Hematopoietic multipotent progenitor cell treated with erythropoietin and hydrocortisone succinate and interleukin-3 and kit ligand, for 8 days (in vitro differentiated cells): ENCODE results near the gene POLD1.
"Not testable (repeated sequence)": the region's sequence is repeated elsewhere in the genome, so short reads cannot be mapped to it uniquely, and the experiment has no call there.

Experiments
- DNase-seq: peaks from one replicate; pipeline ENCODE4 v3.0.0-alpha.2; 2015

POLD1 gene

DNA sequence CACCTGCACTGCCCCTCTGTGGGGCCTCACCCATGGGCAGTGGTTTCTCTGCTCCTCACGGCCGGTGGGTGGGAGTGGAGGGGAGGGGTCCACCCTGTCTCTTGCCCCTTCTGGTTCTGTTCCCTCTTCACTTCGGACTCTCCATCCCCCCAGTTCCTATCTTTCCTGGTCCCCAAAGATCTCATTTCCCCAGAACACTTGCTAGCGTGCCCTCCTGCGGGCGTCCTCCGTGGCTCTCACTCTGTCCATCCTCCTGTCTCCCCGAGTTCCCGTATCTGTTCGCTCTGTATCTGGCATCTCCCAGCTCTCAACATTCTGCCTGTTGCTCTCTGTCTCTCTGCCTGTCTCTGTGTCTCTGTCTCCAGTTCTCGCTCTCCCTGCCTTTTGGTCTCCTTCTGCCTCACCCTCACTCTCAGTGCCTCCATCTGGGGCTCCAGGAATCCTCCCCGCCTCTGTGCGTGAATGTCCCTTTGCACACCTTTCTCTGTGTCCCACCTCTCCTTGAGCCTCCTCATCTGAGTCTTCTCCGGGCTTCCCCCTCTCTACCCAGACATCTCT lies 35.0 kb downstream of the POLD1 start:
- no peak for DNase-seq

DNA sequence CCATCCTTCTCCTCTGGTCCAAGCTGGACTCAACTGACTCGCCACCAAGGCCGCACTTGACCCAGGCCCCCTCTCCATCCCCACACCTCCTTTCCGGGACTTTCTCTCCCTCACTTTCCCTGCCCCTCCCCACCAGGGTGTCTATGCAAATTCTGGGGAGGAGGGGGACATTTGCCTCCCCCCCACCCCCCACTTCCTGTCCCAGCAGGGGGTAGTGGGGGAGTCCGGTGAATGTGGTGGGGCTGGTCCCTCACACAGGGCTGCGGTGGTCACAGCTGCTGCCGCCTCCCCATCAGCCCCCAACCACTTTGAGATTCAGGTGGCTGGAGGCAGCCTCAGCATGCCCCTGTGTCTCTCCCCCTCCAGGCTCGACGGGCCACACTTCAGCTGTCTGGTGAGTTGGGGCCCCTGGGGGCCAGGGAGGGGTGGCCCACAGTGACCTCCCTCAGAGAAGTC lies 35.5 kb downstream of the POLD1 start:
- no peak for DNase-seq

DNA sequence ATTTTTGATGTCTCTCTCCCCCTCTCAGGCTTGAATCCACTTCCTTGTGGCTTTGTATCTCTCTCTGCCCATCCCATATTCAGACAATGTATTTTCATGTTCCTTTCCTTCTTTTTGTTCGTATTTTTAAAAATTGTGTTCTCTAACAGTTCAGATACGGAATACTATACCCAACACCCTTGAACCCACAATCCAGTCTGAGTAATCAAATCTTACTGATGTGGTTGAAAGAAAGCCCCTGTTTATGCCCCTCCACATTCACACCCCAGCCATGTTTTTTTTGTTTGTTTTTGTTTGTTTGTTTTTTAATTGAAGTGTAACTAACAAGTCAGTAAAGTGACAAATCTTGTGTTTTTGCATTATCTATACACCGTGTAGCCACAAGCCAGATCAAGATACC lies 36.0 kb downstream of the POLD1 start:
- no peak for DNase-seq

DNA sequence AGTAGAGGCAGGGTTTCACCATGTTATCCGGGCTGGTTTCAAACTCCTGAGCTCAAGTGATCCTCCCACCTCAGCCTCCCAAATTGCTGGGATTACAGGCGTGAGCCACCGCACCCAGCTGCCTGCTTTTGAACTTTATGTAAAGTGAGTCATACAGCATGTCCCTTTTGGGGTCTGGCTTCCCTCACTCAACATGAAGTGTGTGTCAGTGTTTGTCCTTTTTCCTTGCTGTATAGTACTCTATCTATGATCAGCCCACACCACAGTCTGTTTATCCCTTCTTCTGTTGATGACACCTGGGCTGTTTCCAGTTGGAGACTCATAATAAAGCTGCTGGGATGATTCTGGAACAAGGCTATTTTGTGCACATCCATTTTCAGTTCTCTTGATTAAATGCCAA lies 36.7 kb downstream of the POLD1 start:
- DNase-seq: no peak

DNA sequence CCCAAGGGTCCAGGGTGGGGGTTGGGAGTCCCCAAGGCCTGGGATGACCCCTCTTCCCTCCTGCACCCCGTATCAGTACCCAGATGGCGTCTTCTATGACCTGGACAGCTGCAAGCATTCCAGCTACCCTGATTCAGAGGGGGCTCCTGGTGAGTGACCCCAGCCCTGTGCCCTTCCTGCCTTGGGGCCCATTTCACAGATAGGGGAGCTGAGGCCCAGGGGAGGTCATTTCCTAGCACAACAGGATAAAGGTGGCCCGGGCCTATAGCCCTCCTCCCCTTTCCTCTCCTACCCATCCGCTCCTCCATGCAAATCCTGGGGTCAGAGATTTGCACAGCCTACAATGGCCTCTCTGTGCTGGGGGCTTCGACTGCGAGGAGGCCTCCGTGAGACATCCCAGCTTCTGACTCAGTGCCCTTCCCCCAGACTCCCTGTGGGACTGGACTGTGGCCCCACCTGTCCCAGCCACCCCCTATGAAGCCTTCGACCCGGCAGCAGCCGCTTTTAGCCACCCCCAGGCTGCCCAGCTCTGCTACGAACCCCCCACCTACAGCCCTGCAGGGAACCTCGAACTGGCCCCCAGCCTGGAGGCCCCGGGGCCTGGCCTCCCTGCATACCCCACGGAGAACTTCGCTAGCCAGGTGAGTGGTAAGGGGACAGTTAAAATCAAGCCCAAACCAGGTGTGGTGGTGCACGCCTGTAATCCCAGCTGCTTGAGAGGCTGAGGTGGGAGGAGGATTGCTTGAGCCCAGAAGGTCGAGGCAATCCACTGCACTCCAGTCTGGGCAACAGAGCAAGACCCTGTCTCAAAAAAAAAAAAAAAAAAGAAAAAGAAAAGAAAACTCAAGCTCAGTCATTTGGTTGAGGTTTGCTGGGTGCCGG lies 38.5 kb downstream of the POLD1 start:
- DNase-seq: no peak

DNA sequence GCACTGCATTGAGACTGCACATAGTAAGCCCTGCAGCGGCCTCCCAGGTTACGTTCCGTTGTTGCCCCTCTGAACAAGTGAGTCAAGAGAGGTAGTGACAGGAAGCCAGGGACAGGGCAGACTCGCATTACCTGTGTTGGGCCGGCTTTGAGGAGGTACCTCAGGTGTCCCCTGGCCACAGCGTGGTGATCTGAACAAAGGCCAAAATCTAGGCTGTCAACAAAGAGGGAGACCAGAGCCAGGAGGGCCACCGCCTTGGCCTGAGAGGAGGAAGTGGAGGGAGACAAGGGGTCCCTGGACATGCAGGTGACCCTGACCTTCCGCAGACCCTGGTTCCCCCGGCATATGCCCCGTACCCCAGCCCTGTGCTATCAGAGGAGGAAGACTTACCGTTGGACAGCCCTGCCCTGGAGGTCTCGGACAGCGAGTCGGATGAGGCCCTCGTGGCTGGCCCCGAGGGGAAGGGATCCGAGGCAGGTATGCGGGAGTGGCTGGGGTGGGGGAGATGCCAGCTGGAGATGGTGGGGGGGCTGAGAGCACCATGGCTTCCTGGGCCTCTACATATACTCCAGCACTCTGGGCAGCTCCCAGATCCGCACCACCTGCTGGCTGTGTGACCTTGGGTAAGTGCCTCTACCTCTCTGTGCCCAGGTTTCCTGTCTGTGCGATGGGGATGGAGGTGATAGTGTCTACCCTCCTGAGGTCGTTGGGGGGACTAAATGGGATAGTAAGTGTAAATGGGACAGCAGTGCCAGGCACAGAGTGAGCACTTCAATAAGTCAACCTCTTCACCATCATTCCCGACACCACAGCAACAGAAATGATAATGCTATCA lies 39.3 kb downstream of the POLD1 start:
- no peak for DNase-seq

DNA sequence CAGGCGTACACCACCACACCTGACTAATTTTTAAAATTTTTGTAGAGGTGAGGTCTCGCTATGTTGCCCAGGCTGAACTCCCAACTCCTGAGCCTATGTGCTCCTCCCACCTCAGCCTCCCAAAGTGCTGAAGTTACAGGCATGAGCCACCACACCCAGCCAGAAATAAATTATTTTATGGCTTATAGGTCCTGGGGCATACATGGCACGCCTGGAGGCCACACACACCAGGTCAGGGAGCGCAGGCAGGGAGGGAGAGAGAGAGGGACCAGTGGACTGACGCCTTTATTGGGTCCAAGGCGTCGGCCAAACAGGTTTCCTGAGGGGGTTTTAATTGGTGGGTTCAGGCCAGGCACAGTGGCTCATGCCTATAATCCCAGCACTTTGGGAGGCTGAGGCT lies 41.4 kb downstream of the POLD1 start:
- no peak for DNase-seq

DNA sequence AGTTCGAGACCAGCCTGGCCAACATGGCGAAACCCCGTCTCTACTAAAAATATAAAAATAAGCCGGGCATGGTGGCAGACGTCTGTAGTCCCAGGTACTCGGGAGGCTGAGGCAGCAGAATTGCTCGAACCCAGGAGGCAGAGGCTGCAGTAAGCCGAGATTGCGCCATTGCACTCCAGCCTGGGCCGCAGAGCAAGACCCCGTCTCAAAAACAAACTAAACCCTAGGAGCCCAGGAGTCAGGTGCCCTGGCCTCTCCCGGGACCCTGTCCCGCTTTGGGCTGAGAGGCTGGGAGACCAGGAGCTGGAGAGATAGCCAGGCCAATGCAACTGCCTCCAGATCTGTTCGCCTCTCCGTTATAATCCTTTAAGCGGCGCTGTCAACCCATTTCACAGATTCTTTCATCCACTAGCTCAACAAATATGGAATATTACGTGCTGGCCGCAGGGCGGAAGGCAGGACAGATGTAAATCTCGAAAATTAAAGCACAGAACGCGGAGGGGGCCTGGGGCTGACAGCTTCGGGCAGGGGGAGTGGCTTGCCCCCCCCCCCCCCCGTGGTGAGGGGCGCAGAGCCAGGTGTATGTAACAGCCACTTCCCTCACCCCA lies 43.3 kb downstream of the POLD1 start:
- DNase-seq: no peak

DNA sequence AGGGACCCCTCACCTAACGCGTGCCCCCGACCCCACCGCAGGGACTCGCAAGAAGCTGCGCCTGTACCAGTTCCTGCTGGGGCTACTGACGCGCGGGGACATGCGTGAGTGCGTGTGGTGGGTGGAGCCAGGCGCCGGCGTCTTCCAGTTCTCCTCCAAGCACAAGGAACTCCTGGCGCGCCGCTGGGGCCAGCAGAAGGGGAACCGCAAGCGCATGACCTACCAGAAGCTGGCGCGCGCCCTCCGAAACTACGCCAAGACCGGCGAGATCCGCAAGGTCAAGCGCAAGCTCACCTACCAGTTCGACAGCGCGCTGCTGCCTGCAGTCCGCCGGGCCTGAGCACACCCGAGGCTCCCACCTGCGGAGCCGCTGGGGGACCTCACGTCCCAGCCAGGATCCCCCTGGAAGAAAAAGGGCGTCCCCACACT lies 43.9 kb downstream of the POLD1 start:
- peak; percentile 65 for DNase-seq

DNA sequence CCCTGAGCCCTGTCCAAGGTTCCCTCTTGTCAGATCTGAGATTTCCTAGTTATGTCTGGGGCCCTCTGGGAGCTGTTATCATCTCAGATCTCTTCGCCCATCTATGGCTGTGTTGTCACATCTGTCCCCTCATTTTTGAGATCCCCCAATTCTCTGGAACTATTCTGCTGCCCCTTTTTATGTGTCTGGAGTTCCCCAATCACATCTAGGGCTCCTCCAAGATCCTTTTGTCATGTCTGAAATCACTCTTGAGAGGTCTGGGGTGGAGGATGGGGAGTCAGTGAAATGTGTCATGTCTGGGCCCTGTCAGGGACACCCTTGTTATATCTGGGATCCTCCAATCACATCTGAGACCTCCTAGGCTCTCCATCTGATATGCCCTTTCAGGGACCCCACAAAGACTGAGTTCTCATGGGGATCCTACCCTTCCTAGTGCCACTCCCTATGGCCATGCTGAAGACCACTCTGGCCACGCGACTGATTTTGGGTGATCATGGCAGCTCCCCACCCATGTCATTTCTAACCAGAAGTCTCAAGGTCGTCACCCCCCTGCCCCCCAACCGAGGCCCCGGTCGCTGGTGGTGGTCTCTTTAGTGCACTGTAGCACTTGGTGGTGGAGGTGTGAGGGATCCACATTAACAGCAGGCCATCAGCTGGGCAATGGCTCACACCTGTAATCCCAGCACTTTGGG lies 44.8 kb downstream of the POLD1 start:
- no peak for DNase-seq

DNA sequence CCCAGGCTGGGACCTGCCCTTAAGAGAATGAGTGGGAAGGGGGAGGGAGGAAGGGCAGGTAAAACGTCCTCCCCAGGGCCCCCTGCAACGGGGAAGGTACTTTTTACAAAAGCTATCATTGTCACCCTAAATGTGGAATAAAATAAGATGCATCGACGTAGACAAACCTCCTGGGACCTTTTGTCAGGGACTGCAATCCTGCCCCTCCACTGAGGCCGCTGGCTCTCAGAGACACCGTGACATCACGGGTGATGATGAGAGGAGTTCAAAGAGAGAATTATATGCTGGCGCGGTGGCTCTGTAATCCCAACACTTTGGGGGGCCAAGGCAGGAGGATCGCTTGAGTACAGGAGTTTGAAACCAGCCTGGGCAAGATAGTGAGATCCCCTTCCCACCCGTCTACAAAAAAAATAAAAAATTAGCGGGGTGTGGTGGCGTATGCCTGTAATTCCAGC lies 46.8 kb downstream of the POLD1 start:
- no peak for DNase-seq

DNA sequence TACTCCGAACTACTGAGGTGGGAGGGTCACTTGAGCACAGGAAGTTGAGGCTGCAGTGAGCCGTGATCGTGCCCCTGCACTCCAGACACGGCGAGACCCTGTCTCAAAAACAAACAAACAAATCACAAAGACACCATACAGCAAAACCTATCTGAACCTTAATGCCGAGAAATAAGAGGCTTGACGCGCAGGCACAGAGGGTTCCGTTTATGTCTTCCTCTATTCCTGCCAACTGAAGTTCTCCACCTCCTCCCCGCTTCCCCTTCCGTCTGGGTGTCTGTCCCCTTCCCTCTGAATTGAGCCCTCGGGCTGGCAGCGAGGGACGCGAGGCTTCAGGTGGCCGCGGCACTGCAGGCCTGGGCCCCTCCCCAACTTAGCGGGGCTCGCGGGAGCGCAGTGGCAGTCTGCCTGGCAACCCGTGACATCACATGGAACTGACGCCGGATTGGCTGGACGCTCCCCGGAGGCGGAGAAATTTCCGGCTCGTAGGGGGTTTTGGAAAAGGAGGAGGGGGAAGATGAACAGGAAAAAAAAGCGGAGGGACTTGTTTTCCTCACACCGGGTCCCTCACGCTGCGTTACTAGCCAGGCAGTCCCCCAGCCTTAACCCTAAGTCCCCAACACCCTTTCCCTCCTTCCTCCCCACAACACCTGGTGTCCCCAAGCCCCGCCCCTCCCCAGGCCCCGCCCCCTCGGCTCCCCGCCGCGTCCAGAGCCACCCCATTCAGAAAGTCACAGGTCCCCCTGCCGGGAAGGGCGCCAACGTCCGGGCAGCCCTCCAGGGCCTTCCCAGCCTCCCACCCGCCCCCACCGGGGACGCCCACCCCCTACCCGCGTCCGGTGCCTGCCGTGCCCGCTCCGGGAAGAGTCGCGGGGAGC lies 47.4 kb downstream of the POLD1 start:
- peak; percentile 74 for DNase-seq

DNA sequence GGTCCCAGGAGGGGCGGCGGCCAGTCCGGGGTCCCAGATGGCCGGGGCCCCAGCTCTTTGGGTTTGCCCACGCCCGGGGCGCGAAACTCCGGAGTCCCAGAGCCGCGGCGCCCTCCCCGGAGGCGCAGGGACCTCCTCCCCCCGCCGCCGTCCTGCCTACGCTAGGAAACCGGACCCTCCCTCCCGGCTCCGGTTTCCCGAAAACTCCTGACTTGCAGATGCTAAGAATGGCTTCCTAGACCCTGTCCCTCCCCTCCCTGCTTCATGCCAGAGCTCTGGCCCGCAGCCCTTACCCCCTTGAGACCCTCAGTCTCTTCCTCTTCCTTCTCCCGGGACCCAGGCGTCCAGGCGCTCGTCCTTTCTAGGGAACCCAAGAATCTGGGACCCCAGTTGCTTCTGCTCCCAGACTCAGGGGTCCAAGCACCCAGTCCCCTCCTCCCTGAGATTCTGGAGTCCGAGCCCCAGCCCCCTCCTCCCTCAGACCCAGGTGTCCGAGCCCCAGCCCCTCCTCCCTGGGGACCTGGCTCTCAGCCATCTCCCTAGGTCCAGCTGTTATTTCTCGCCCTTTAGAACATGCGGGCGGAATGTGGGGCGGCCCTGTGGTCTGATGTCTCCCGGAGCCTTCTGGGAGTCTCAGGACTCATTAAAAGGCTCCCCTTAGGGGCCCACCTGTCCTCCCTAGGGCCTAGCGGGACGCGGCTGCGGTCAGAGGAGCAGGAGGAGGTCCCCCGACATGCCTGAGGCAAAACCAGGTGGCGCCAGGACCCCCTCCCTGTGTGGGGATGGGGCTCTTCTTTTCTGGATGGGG lies 48.3 kb downstream of the POLD1 start, which contains the start of gene MYBPC2:
Gene MYBPC2, plus strand, starts transcription at position 672 of the 808 bp plus-strand sequence. Its CDS starts 62 bp downstream, at position 734.
- no peak for DNase-seq

DNA sequence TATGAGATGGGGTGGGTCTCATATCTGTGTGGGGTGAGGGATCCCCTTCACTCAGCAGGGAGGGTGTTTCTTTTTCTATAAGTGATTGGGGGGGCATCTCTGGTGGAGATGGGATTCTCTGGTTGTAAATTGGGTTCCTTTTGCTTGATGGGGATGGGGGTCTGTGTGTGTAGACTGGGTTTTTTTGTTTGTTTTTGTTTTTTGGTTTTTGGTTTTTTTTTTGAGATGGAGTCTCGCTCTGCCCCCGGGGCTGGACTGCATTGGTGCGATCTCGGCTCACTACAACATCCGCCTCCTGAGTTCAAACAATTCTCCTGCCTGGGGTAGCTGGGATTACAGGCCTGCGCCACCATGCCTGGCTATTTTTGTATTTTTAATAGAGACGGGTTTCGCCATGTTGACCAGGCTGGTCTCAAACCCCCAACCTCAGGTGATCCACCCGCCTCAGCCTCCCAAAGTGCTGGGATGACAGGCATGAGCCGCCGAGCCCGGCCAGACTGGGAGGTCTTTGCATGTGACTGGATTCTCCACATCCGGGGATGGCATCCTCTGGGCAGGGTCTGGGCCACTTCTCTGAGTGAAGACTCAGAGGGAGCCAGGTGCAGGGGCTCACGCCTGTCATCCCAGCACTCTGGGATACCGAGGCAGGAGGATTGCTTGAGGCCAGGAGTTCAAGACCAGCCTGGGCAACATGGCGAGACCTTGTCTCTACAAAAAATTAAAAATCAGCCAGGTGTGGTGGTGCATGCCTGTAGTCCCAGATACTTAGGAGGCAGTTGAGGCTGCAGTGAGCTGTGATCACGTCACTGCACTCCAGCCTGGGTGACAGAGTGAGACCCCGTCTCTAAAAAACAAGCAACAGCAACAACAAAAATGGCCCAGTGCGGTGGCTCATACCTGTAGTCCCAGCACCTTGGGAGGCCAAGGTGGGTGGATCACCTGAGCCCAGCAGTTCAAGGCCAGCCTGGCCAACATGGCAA lies 49.3 kb downstream of the POLD1 start:
- DNase-seq: no peak

DNA sequence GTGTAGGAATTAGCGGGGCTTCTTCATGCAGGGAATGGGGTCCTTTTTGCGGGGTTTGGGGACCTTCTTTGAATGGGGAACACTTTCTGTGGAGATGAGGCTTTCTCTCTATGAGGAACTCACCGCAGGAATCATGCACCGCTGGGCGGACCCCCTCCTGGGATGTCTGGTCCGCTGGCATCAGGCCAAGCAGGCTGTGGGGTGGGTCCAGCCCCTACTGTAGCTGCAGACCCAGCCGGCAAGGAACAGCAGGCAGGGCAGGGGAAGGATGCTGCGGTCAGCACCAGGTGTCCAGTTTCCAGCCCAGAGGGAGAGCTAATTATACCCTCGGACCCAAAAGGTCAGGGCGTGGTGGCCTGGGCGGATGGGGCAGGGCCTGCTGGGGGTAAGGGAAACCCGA lies 50.4 kb downstream of the POLD1 start:
- no peak for DNase-seq

DNA sequence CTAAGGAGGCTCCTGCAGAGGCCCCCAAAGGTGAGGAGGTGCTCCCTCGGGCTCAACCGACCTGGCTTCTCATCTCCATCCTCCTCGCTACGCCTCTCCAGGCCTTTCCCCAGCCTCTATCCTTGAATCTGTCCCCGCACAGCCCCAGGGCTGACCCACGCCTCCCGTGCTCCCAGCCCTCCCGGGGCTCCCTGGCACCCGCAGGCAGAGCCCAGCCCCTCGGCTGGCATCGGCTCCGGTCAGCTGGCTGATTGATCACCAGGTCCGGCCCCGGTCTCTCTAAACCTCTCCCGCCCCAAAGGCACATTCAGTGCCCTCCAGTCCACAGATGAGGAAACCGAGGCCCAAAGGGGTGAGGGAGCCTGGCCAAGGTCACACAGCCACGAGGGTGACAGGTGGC lies 51.1 kb downstream of the POLD1 start:
- no peak for DNase-seq

DNA sequence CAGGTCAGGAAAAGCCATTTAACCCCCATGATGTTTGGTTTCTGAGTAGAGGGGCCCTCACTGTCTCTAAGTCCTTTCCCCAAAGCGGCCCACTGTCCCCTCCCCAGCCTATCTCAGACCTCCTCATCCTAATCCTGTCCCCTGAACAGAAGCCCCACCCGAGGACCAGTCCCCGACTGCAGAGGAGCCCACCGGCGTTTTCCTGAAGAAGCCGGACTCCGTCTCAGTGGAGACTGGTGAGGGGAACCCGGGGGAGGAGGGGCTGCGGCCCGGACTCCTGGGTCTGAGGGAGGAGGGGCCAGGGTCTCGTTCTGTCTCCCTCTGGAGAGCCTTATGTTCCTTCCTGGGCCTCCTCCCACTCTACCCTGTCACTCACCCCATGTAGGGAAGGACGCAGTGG lies 51.5 kb downstream of the POLD1 start:
- DNase-seq: no peak

DNA sequence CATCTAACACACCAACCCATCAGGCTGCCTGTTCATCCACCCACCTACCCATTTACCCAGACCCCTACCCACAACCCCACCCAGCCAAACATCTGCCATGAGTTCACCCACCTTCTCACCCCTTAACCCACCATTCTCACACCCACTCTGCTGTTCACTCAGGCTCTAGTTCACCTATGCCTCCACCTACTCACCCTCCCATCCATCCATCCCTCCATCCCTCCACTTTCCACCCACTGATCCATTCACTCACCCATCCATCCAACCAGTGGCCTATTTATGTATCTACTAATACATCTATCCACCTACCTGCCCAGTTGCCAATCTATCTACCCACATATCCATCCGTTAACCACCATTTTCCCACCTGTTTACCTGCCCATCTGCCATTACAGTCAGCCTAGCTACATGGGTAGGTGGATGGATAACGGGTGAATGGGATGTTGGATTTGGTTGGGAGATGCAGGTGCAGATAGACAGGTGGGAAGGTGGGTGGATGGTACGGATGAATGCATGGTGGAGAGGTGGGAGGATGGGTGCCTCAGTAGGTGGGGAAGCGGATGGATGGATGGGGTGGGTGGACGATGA lies 53.8 kb downstream of the POLD1 start:
- DNase-seq: no peak

DNA sequence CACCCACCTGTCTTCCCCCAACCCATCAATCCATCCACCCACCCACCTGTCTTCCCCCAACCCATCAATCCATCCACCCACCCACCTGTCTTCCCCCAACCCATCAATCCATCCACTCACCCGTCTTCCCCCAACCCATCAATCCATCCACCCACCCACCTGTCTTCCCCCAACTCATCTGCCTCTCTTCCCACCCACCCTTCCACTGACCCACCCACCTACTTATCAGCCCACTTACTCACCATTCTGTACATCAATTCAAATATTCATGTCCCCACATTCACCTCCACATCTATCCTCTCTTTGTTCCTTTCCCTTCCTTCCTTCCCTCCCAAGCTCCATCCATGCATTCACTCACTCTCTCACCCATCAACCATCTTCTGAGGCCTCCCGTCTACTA lies 55.0 kb downstream of the POLD1 start:
- DNase-seq: not testable (repeated sequence)
